ENCODE measurements around the gene NDUFA6.

The NDUFA6 gene

GRCh38 chr22:42066937-42067336 lies 23.6 kb downstream of the NDUFA6 start:
- H3K27me3 ChIP-seq (ENCODE audit: insufficient read depth, low read length) = no peaks in the 10 kb centered on the region
- H3K9me3 ChIP-seq (ENCODE audit: low read length) = no peaks in the 10 kb centered on the region
- H3K4me2 ChIP-seq (ENCODE audit: low read length) = no peak overlapping the region
- no peak for TF ChIP-seq CTCF (IDR thresholded peaks at IDR 0.05; ENCODE audit: low read length)
- peaks cover 23% of the 10 kb centered on the region for H3K36me3 ChIP-seq (ENCODE audit: insufficient read depth, low read length)
- H2AFZ ChIP-seq (ENCODE audit: low read length) = no peak overlapping the region
- peaks cover 18% of the 10 kb centered on the region for H3K4me1 ChIP-seq (ENCODE audit: insufficient read depth, low read length, severe bottlenecking)
- H3K4me3 ChIP-seq (ENCODE audit: low read depth, low read length, poor library complexity, severe bottlenecking) = no peak overlapping the region
- H3K9me2 ChIP-seq (ENCODE audit: low read depth, low read length) = no peaks in the 10 kb centered on the region
- no peak overlapping the region for H3K9ac ChIP-seq (ENCODE audit: low read length)
- no peaks in the 10 kb centered on the region for H3F3A ChIP-seq (ENCODE audit: insufficient read depth, low read length)
- no peaks in the 10 kb centered on the region for H4K20me1 ChIP-seq (ENCODE audit: insufficient read depth, low read length)
- H3K79me2 ChIP-seq (ENCODE audit: insufficient read depth, low read length) = no peaks in the 10 kb centered on the region
- H3K27ac ChIP-seq (ENCODE audit: low read depth, low read length, poor library complexity, severe bottlenecking) = no peak overlapping the region

- Histone ChIP-seq H3K4me2 (ENCODE audit: low read length) (no peak overlapping the region), H3K4me1 (ENCODE audit: insufficient read depth, low read length, severe bottlenecking) (peaks cover 14% of the 10 kb centered on the region), H4K20me1 (ENCODE audit: insufficient read depth, low read length) (no peaks in the 10 kb centered on the region), H3F3A (ENCODE audit: insufficient read depth, low read length) (no peaks in the 10 kb centered on the region), H3K4me3 (ENCODE audit: low read depth, low read length, poor library complexity, severe bottlenecking) (no peak overlapping the region), H3K9ac (ENCODE audit: low read length) (no peak overlapping the region), H3K79me2 (ENCODE audit: insufficient read depth, low read length) (no peaks in the 10 kb centered on the region), H3K27ac (ENCODE audit: low read depth, low read length, poor library complexity, severe bottlenecking) (no peak overlapping the region), H3K36me3 (ENCODE audit: insufficient read depth, low read length) (peaks cover 28% of the 10 kb centered on the region), H3K27me3 (ENCODE audit: insufficient read depth, low read length) (no peaks in the 10 kb centered on the region), H2AFZ (ENCODE audit: low read length) (no peak overlapping the region), H3K9me3 (ENCODE audit: low read length) (no peaks in the 10 kb centered on the region), H3K9me2 (ENCODE audit: low read depth, low read length) (no peaks in the 10 kb centered on the region)
- TF ChIP-seq CTCF (IDR thresholded peaks at IDR 0.05; ENCODE audit: low read length) (no peak), EZH2 (IDR thresholded peaks at IDR 0.05; ENCODE audit: borderline replicate concordance, low read length) (no peak)
Measured at GRCh38 chr22:42066126-42066761, 24.3 kb downstream of the NDUFA6 start.

GRCh38 chr22:42065438-42066125 lies 25.0 kb downstream of the NDUFA6 start:
- Histone ChIP-seq H3K4me3 (ENCODE audit: low read depth, low read length, poor library complexity, severe bottlenecking) (no peak overlapping the region), H3K27me3 (ENCODE audit: insufficient read depth, low read length) (no peaks in the 10 kb centered on the region)

More at GRCh38 chr22:42065438-42066125, 25.0 kb downstream of the NDUFA6 start:
- no peaks in the 10 kb centered on the region for H3K9me2 ChIP-seq (ENCODE audit: low read depth, low read length)
- H2AFZ ChIP-seq (ENCODE audit: low read length) = no peak overlapping the region
- no peak overlapping the region for H3K4me2 ChIP-seq (ENCODE audit: low read length)
- no peaks in the 10 kb centered on the region for H3K79me2 ChIP-seq (ENCODE audit: insufficient read depth, low read length)
- no peaks in the 10 kb centered on the region for H3K9me3 ChIP-seq (ENCODE audit: low read length)
- H3K36me3 ChIP-seq (ENCODE audit: insufficient read depth, low read length) = peaks cover 34% of the 10 kb centered on the region
- no peak for TF ChIP-seq EZH2 (IDR thresholded peaks at IDR 0.05; ENCODE audit: borderline replicate concordance, low read length)
- TF ChIP-seq CTCF (IDR thresholded peaks at IDR 0.05; ENCODE audit: low read length) = no peak
- H3K4me1 ChIP-seq (ENCODE audit: insufficient read depth, low read length, severe bottlenecking) = peaks cover 10% of the 10 kb centered on the region
- no peak overlapping the region for H3K9ac ChIP-seq (ENCODE audit: low read length)
- H4K20me1 ChIP-seq (ENCODE audit: insufficient read depth, low read length) = no peaks in the 10 kb centered on the region
- H3F3A ChIP-seq (ENCODE audit: insufficient read depth, low read length) = no peaks in the 10 kb centered on the region
- no peak overlapping the region for H3K27ac ChIP-seq (ENCODE audit: low read depth, low read length, poor library complexity, severe bottlenecking)

Measured in OCI-LY1 (cell line).